GM21367 (cell line): ENCODE data around the gene NDUFA13.
"Not testable (repeated sequence)": the region's sequence is repeated elsewhere in the genome, so short reads cannot be mapped to it uniquely, and the experiment has no call there.

Experiments used
- ATAC-seq: cut with Tn5 transposase; IDR thresholded peaks from one replicate; pipeline ENCODE4 v1.9.1; 2021; ENCODE audit not compliant: unreplicated experiment

The NDUFA13 gene

GRCh38 chr19:19515642-19516519, at the start of gene NDUFA13:
TSS of gene NDUFA13 (plus strand) at chr19:19516225. CDS start at chr19:19516239, 14 bp downstream.
- ATAC-seq, result peak; percentile 75

GRCh38 chr19:19468424-19469050, 47.5 kb upstream of the NDUFA13 start:
- no peak for ATAC-seq

- no peak for ATAC-seq
Measured at GRCh38 chr19:19470579-19470978, 45.4 kb upstream of the NDUFA13 start.

GRCh38 chr19:19471682-19472081, 44.3 kb upstream of the NDUFA13 start:
- no peak for ATAC-seq

- not testable (repeated sequence) for ATAC-seq
Measured at GRCh38 chr19:19472106-19472505, 43.9 kb upstream of the NDUFA13 start.

GRCh38 chr19:19475015-19475765, 40.8 kb upstream of the NDUFA13 start:
- ATAC-seq, result no peak

- no peak for ATAC-seq
Measured at GRCh38 chr19:19475849-19476828, 39.9 kb upstream of the NDUFA13 start.

GRCh38 chr19:19477705-19478383, 38.2 kb upstream of the NDUFA13 start:
- no peak for ATAC-seq

- no peak for ATAC-seq
Measured at GRCh38 chr19:19480688-19481087, 35.3 kb upstream of the NDUFA13 start.

- ATAC-seq, result no peak
Measured at GRCh38 chr19:19482809-19483596, 33.0 kb upstream of the NDUFA13 start.

- ATAC-seq, result no peak
Measured at GRCh38 chr19:19485161-19485997, 30.6 kb upstream of the NDUFA13 start.

- ATAC-seq, result no peak
Measured at GRCh38 chr19:19485998-19486290, 30.1 kb upstream of the NDUFA13 start.

- ATAC-seq, result no peak
Measured at GRCh38 chr19:19486343-19487076, 29.5 kb upstream of the NDUFA13 start.

- ATAC-seq, result no peak
Measured at GRCh38 chr19:19487077-19487949, 28.7 kb upstream of the NDUFA13 start.

- no peak for ATAC-seq
Measured at GRCh38 chr19:19487950-19488874, 27.8 kb upstream of the NDUFA13 start.
